ENCODE data around the gene CALHM6. TPM values are rescaled to one million over a fixed set of nuclear protein-coding genes. Genes with fewer than 3 reads are reported as not detected.
A peak's percentile ranks its signal among the peaks of the same experiment; 100 is the strongest.

The CALHM6 gene
- total and polyA plus RNA-seq, 11 donors = 0.37 to 52.4 (median 1.0) TPM; not detected in 1

- Histone ChIP-seq H3K27me3 (no peaks in the 10 kb centered on the region), H3K4me1 (peaks cover 0 to 69% (median 0%) of the 10 kb centered on the region in 12 donors), H3K36me3 (no peaks in the 10 kb centered on the region), H3K4me3 (no peak overlapping the region), H3K9me3 (no peaks in the 10 kb centered on the region), H3K27ac (peak overlapping the region in 1 of 12 donors; percentile 75)
- intact Hi-C loops (cut with DNase I) = loop anchor here in 7 of 10 donors (5.0 to 10.0 kb wide), 4 partner anchors 85 to 163 kb away; no protein-coding TSS in a partner anchor
- DNase-seq (no peak), ATAC-seq (peak in 2 of 4 donors; percentile 70 to 75)
- 27 to 32% (median 30%) methylated on average over 2 of the region's 2 CpGs for WGBS, 4 donors
- no peak for TF ChIP-seq POLR2A (IDR thresholded peaks at IDR 0.05)
- TF ChIP-seq CTCF (IDR thresholded peaks at IDR 0.05) = peak in 3 of 12 donors; percentile 15 to 27 (median 21)
Measured at GRCh38 chr6:116447496-116448011, 13.6 kb upstream of the CALHM6 start.

GRCh38 chr6:116449565-116449964 lies 11.6 kb upstream of the CALHM6 start:
- Histone ChIP-seq H3K36me3 (no peaks in the 10 kb centered on the region), H3K9me3 (no peaks in the 10 kb centered on the region), H3K27me3 (no peaks in the 10 kb centered on the region), H3K4me3 (no peak overlapping the region), H3K27ac (no peak overlapping the region), H3K4me1 (peaks cover 0 to 71% (median 0%) of the 10 kb centered on the region in 12 donors)
- 52 to 96% (median 91%) methylated on average over 1 of the region's 1 CpG for WGBS, 4 donors
- ATAC-seq (no peak), DNase-seq (no peak)
- intact Hi-C loops (cut with DNase I) = loop anchor here in 7 of 10 donors (5.0 to 10.0 kb wide), 4 partner anchors 83 to 165 kb away; no protein-coding TSS in a partner anchor
- TF ChIP-seq POLR2A (IDR thresholded peaks at IDR 0.05) (no peak), CTCF (IDR thresholded peaks at IDR 0.05) (no peak)

- H3K36me3 ChIP-seq = no peaks in the 10 kb centered on the region
- DNase-seq (no peak), ATAC-seq (no peak)
- WGBS, 4 donors = 80 to 92% (median 86%) methylated on average over 1 of the region's 1 CpG
- intact Hi-C loops (cut with DNase I) = loop anchor here in 2 of 10 donors (10.0 kb wide), 2 partner anchors 145 to 165 kb away; no protein-coding TSS in a partner anchor
- H3K4me1 ChIP-seq = peaks cover 0 to 65% (median 0%) of the 10 kb centered on the region in 12 donors
- H3K27me3 ChIP-seq = no peaks in the 10 kb centered on the region
- H3K9me3 ChIP-seq = no peaks in the 10 kb centered on the region
- H3K4me3 ChIP-seq = no peak overlapping the region
- no peak for TF ChIP-seq POLR2A (IDR thresholded peaks at IDR 0.05)
- no peak for TF ChIP-seq CTCF (IDR thresholded peaks at IDR 0.05)
- no peak overlapping the region for H3K27ac ChIP-seq
Measured at GRCh38 chr6:116450185-116450710, 10.9 kb upstream of the CALHM6 start.

Measured in heart left ventricle (tissue), 16 donors.